OCI-LY7 (cell line): ENCODE results near the gene ATG16L2.

Experiments
- EZH2phosphoT487 ChIP-seq: fragments of 200-600 bp; sonication (generic); IDR thresholded peaks from 2 replicates; pipeline ENCODE4 v1.6.1; 2018; ENCODE audit warnings: low read depth, borderline replicate concordance, mild to moderate bottlenecking, mixed run types, antibody characterized with exemption, low read length, moderate library complexity, mixed read lengths
- TF ChIP-seq, protein P1 (sequence below): fragments of 200-600 bp; sonication (generic); conservative IDR thresholded peaks from 2 replicates; pipeline ENCODE4 v1.5.1; 2014; ENCODE audit warnings: mild to moderate bottlenecking, antibody characterized with exemption, low read length, moderate library complexity, mixed read lengths

DNA sequence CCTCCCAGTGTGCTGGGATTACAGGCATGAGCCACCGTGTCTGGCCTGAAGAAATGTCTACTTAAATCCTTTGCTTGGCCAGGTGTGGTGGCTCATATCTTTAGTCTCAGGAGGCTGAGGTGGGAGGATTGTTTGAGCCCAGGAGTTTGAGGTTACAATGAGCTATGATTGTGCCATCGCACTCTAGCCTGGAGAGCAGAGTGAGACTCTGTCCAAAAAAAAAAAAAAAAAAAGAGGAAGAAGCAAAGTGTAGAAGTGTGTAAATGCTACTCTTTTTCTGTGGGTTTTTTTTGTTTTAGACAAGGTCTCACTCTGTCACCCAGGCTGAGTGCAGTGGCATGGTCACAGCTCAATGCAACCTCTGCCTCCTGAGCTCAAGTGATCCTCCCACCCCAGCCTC, 6.4 kb upstream of the ATG16L2 start:
- TF ChIP-seq, protein P1, sequence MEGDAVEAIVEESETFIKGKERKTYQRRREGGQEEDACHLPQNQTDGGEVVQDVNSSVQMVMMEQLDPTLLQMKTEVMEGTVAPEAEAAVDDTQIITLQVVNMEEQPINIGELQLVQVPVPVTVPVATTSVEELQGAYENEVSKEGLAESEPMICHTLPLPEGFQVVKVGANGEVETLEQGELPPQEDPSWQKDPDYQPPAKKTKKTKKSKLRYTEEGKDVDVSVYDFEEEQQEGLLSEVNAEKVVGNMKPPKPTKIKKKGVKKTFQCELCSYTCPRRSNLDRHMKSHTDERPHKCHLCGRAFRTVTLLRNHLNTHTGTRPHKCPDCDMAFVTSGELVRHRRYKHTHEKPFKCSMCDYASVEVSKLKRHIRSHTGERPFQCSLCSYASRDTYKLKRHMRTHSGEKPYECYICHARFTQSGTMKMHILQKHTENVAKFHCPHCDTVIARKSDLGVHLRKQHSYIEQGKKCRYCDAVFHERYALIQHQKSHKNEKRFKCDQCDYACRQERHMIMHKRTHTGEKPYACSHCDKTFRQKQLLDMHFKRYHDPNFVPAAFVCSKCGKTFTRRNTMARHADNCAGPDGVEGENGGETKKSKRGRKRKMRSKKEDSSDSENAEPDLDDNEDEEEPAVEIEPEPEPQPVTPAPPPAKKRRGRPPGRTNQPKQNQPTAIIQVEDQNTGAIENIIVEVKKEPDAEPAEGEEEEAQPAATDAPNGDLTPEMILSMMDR, result no peak
- TF ChIP-seq EZH2phosphoT487, result no peak
